ENCODE measurements around the gene TBX10. TPM values are rescaled to one million over a fixed set of nuclear protein-coding genes. Genes with fewer than 3 reads are reported as not detected.
A peak's percentile ranks its signal among the peaks of the same experiment; 100 is the strongest.

TBX10 gene
- total and polyA plus RNA-seq, 4 donors, result not detected

DNA sequence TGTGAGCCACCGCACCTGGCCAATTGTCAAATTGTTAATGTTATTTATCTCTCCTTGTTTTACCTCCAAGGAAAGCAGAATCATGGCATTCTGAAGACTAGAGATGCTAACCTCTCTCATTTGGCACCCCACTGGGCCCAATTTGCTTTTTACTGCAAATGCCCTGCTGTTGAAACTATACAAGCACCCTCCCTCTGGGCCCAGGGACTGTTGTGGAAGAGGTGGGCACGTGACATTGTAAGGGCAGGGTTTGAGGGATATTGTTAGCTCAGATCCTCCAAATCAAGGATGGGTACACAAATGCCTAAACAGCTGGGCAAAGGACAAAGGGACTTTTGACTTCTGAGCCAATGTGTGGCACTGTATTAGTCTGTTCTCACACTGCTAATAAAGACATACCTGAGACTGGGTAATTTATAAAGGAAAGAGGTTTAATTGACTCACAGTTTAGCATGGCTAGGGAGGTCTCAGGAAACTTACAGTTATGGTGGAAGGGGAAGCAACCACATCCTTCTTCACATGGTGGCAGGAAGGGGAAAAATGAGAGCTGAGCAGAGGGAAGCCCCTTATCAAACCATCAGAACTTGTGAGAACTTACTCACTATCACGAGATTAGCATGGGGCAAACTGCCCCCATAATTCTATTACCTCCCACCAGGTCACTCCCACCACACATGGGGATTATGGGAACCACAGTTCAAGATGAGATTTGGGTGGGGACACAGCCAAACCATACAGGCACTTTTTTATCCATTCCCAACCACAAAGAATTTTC lies 41.3 kb upstream of the TBX10 start:
- no peaks in the 10 kb centered on the region for H3K9me3 ChIP-seq (ENCODE audit: control insufficient read depth in 4 of 4, insufficient read depth in 3 of 4, low read length in 3 of 4)
- H3K27me3 ChIP-seq (ENCODE audit: control insufficient read depth in 3 of 3, insufficient read depth in 3 of 3, low read length in 2 of 3), result no peaks in the 10 kb centered on the region
- H3K9ac ChIP-seq (ENCODE audit: insufficient read depth in 1 of 2, low read length in 2 of 2), result no peak overlapping the region
- H3K27ac ChIP-seq (ENCODE audit: low read depth in 1 of 2, low read length in 1 of 2), result no peak overlapping the region
- H3K4me1 ChIP-seq (ENCODE audit: control insufficient read depth in 5 of 5, insufficient read depth in 5 of 5, low read length in 5 of 5), result no peaks in the 10 kb centered on the region
- TF ChIP-seq, protein P1, sequence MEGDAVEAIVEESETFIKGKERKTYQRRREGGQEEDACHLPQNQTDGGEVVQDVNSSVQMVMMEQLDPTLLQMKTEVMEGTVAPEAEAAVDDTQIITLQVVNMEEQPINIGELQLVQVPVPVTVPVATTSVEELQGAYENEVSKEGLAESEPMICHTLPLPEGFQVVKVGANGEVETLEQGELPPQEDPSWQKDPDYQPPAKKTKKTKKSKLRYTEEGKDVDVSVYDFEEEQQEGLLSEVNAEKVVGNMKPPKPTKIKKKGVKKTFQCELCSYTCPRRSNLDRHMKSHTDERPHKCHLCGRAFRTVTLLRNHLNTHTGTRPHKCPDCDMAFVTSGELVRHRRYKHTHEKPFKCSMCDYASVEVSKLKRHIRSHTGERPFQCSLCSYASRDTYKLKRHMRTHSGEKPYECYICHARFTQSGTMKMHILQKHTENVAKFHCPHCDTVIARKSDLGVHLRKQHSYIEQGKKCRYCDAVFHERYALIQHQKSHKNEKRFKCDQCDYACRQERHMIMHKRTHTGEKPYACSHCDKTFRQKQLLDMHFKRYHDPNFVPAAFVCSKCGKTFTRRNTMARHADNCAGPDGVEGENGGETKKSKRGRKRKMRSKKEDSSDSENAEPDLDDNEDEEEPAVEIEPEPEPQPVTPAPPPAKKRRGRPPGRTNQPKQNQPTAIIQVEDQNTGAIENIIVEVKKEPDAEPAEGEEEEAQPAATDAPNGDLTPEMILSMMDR (IDR thresholded peaks at IDR 0.05; ENCODE audit: control extremely low read depth, extremely low read depth), result no peak
- no peak for ATAC-seq (ENCODE audit: insufficient read depth, low FRiP score)
- 64 to 71% methylated on average over 3 of the region's 3 CpGs for WGBS, 2 donors
- DNase-seq, result no peak
- H3K4me3 ChIP-seq, result no peak overlapping the region
- H3K36me3 ChIP-seq (ENCODE audit: control insufficient read depth in 4 of 4, insufficient read depth in 4 of 4, low read length in 4 of 4), result no peaks in the 10 kb centered on the region

GRCh38 chr11:67675058-67675747 lies 35.6 kb upstream of the TBX10 start:
- Histone ChIP-seq H3K4me3 (no peak overlapping the region), H3K4me1 (ENCODE audit: control insufficient read depth in 5 of 5, insufficient read depth in 5 of 5, low read length in 5 of 5) (peaks cover 0 to 15% (median 0%) of the 10 kb centered on the region in 5 donors), H3K27ac (ENCODE audit: low read depth in 1 of 2, low read length in 1 of 2) (peak overlapping the region in 1 of 2 donors; percentile 42), H3K9ac (ENCODE audit: insufficient read depth in 1 of 2, low read length in 2 of 2) (peak overlapping the region in 1 of 2 donors; percentile 23), H3K9me3 (ENCODE audit: control insufficient read depth in 4 of 4, insufficient read depth in 3 of 4, low read length in 3 of 4) (peaks cover 0 to 7% (median 0%) of the 10 kb centered on the region in 4 donors), H3K27me3 (ENCODE audit: control insufficient read depth in 3 of 3, insufficient read depth in 3 of 3, low read length in 2 of 3) (no peaks in the 10 kb centered on the region), H3K36me3 (ENCODE audit: control insufficient read depth in 4 of 4, insufficient read depth in 4 of 4, low read length in 4 of 4) (no peaks in the 10 kb centered on the region)
- DNase-seq, result no peak
- WGBS, 2 donors, result 82 to 92% methylated on average over 12 of the region's 12 CpGs
- ATAC-seq (ENCODE audit: insufficient read depth, low FRiP score), result no peak
- TF ChIP-seq, protein P1 (IDR thresholded peaks at IDR 0.05; ENCODE audit: control extremely low read depth, extremely low read depth), result no peak

- DNase-seq (peak; percentile 68 to 81 (median 75)), ATAC-seq (ENCODE audit: insufficient read depth, low FRiP score) (peak; percentile 72)
- no peak within 1 kb of the TSS for H3K4me3 ChIP-seq
- H3K27me3 ChIP-seq (ENCODE audit: control insufficient read depth in 3 of 3, insufficient read depth in 3 of 3, low read length in 2 of 3), result no peaks in the 10 kb centered on the region
- peak within 1 kb of the TSS; percentile 2 to 23 for H3K9ac ChIP-seq (ENCODE audit: insufficient read depth in 1 of 2, low read length in 2 of 2)
- H3K9me3 ChIP-seq (ENCODE audit: control insufficient read depth in 4 of 4, insufficient read depth in 3 of 4, low read length in 3 of 4), result peaks cover 0 to 7% (median 0%) of the 10 kb centered on the region in 4 donors
- H3K36me3 ChIP-seq (ENCODE audit: control insufficient read depth in 4 of 4, insufficient read depth in 4 of 4, low read length in 4 of 4), result no peaks in the 10 kb centered on the region
- peak within 1 kb of the TSS in 1 of 2 donors; percentile 42 for H3K27ac ChIP-seq (ENCODE audit: low read depth in 1 of 2, low read length in 1 of 2)
- WGBS, 2 donors, result 71 to 82% methylated on average over 8 of the region's 8 CpGs
- peaks cover 0 to 15% (median 0%) of the 10 kb centered on the region in 5 donors for H3K4me1 ChIP-seq (ENCODE audit: control insufficient read depth in 5 of 5, insufficient read depth in 5 of 5, low read length in 5 of 5)
- TF ChIP-seq, protein P1 (IDR thresholded peaks at IDR 0.05; ENCODE audit: control extremely low read depth, extremely low read depth), result no peak
Measured at GRCh38 chr11:67674442-67674871, 34.9 kb upstream of the TBX10 start, which contains the start of gene ALDH3B2. Gene ALDH3B2 (minus strand): TSS chr11:67674623. CDS start chr11:67666935, 7,688 bp downstream.

All from lung (tissue), 12 donors.